DOHH2 (cell line): ENCODE results near the gene PIP5K1C.

Experiments used
- H3F3A ChIP-seq: fragments of 200-600 bp; sonication (generic), shearing (Covaris generic); 2 replicates; pipeline ENCODE4 v1.6.0; 2016; ENCODE audit warnings: antibody characterized with exemption, mild to moderate bottlenecking; ENCODE audit not compliant: control insufficient read depth, insufficient read depth
- H3K27ac ChIP-seq: fragments of 200-600 bp; sonication (generic); 2 replicates; pipeline ENCODE4 v1.5.1; 2014; ENCODE audit warnings: low read depth, mild to moderate bottlenecking, low read length, moderate library complexity
- H3K27me3 ChIP-seq: fragments of 200-600 bp; sonication (generic); 2 replicates; pipeline ENCODE4 v1.6.1; 2014; ENCODE audit warnings: mild to moderate bottlenecking, low read length, mixed read lengths; ENCODE audit not compliant: control insufficient read depth
- H3K36me3 ChIP-seq: fragments of 200-600 bp; sonication (generic); 2 replicates; pipeline ENCODE4 v1.6.1; 2014; ENCODE audit warnings: mild to moderate bottlenecking, low read length, moderate library complexity, mixed read lengths; ENCODE audit not compliant: control insufficient read depth
- H3K4me1 ChIP-seq: fragments of 200-600 bp; sonication (generic); 2 replicates; pipeline ENCODE4 v1.6.1; 2014; ENCODE audit warnings: mild to moderate bottlenecking, low read length, mixed read lengths; ENCODE audit not compliant: control insufficient read depth
- H3K4me2 ChIP-seq: fragments of 200-600 bp; sonication (generic); 2 replicates; pipeline ENCODE4 v1.6.0; 2014; ENCODE audit warnings: mild to moderate bottlenecking, low read length, moderate library complexity
- H3K4me3 ChIP-seq: fragments of 200-600 bp; sonication (generic); 2 replicates; pipeline ENCODE4 v1.5.1; 2014; ENCODE audit warnings: mild to moderate bottlenecking, low read length, mixed read lengths
- H3K79me2 ChIP-seq: fragments of 200-600 bp; sonication (generic); 2 replicates; pipeline ENCODE4 v1.6.1; 2014; ENCODE audit warnings: mild to moderate bottlenecking, low read length, mixed read lengths; ENCODE audit not compliant: control insufficient read depth
- H3K9me2 ChIP-seq: fragments of 200-600 bp; sonication (generic); replicated peaks from 2 replicates; pipeline ENCODE4 v1.6.1; 2014; ENCODE audit warnings: mild to moderate bottlenecking, low read length, mixed read lengths; ENCODE audit not compliant: control insufficient read depth
- H3K9me3 ChIP-seq: fragments of 200-600 bp; sonication (generic); 2 replicates; pipeline ENCODE4 v1.6.1; 2014; ENCODE audit warnings: antibody characterized with exemption, low read length, mixed read lengths; ENCODE audit not compliant: control insufficient read depth, insufficient read depth
- H4K20me1 ChIP-seq: fragments of 200-600 bp; sonication (generic); 2 replicates; pipeline ENCODE4 v1.6.0; 2014; ENCODE audit warnings: low read depth, mild to moderate bottlenecking, antibody characterized with exemption, low read length, moderate library complexity; ENCODE audit not compliant: control insufficient read depth, insufficient read depth
- EZH2phosphoT487 ChIP-seq: fragments of 200-600 bp; sonication (generic); IDR thresholded peaks from 2 replicates; pipeline ENCODE4 v1.6.1; 2017; ENCODE audit warnings: borderline replicate concordance, mild to moderate bottlenecking, antibody characterized with exemption, low read length, moderate library complexity, mixed read lengths
- TF ChIP-seq, protein P1 (sequence below): fragments of 200-600 bp; sonication (generic); IDR thresholded peaks from one replicate; pipeline ENCODE4 v1.5.1; 2014; ENCODE audit warnings: antibody characterized with exemption, mild to moderate bottlenecking, low read depth, low read length; ENCODE audit not compliant: poor library complexity, severe bottlenecking

PIP5K1C gene

DNA sequence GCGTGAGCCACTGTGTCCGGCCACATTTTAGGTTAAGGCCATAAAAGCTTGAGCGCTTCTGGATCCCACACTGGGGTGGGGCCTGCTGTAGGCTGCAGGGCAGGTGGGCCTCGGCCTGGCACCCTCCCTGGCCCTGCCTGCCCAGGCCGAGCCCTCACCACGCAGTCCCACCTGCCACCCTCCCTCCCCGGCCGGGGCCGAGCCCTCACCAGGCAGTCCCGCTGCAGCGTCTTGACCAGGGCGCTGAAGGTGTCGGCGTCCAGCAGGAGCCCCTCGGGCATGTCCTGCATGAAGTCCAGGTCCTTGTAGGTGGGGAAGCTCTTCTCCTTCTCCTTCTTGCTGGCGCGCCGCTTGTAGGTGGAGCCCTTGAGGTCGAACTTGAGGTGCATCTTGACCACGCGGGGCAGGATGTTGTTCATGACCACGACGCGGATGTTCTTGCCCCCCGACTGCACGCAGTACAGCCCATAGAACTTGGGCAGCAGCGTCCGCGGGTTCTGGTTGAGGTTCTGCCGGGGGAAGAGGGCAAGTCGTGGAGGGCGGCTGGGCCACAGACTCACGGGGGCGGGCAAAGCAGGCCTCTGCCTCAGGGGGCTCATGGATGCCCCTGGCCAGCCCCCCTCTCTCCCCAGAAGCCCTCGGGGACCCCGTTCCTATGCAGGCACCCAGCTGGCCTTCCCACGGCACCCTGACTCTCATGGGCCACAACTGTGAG is 47.0 kb downstream of the PIP5K1C start:
- H3K4me1 ChIP-seq = peaks cover 17% of the 10 kb centered on the region
- H4K20me1 ChIP-seq = no peaks in the 10 kb centered on the region
- H3K9me2 ChIP-seq = no peaks in the 10 kb centered on the region
- no peak overlapping the region for H3K4me2 ChIP-seq
- no peak overlapping the region for H3K4me3 ChIP-seq
- H3K27me3 ChIP-seq = no peaks in the 10 kb centered on the region
- H3K79me2 ChIP-seq = no peaks in the 10 kb centered on the region
- no peaks in the 10 kb centered on the region for H3F3A ChIP-seq
- TF ChIP-seq, protein P1, sequence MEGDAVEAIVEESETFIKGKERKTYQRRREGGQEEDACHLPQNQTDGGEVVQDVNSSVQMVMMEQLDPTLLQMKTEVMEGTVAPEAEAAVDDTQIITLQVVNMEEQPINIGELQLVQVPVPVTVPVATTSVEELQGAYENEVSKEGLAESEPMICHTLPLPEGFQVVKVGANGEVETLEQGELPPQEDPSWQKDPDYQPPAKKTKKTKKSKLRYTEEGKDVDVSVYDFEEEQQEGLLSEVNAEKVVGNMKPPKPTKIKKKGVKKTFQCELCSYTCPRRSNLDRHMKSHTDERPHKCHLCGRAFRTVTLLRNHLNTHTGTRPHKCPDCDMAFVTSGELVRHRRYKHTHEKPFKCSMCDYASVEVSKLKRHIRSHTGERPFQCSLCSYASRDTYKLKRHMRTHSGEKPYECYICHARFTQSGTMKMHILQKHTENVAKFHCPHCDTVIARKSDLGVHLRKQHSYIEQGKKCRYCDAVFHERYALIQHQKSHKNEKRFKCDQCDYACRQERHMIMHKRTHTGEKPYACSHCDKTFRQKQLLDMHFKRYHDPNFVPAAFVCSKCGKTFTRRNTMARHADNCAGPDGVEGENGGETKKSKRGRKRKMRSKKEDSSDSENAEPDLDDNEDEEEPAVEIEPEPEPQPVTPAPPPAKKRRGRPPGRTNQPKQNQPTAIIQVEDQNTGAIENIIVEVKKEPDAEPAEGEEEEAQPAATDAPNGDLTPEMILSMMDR = no peak
- TF ChIP-seq EZH2phosphoT487 = no peak
- H3K36me3 ChIP-seq = no peaks in the 10 kb centered on the region
- no peak overlapping the region for H3K27ac ChIP-seq
- no peaks in the 10 kb centered on the region for H3K9me3 ChIP-seq

DNA sequence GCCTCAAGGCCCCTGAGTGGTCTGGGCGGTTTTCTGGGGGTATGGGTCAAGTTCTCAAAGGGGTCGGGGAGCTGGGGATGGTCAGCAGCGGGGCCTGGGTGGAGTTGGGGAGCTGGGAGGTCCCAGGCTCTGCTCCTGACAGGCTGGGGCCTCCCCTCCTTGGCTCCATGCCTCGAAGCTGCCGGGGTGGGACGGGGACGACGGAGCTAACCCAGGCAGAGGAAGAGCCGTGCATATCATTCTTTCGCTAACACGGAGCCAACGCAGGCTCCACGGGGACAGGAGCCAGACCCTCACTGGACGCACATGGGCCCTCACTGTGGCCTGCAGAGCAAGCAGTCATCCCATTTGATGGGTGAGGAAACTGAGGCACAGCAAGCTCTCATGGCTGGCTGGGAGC is 47.8 kb downstream of the PIP5K1C start:
- Histone ChIP-seq H3K79me2 (no peaks in the 10 kb centered on the region), H3K9me3 (no peaks in the 10 kb centered on the region), H3K27ac (no peak overlapping the region), H3K36me3 (no peaks in the 10 kb centered on the region), H3K4me2 (no peak overlapping the region), H3K27me3 (no peaks in the 10 kb centered on the region), H3K4me1 (peaks cover 17% of the 10 kb centered on the region), H3K9me2 (no peaks in the 10 kb centered on the region), H4K20me1 (no peaks in the 10 kb centered on the region), H3K4me3 (no peak overlapping the region), H3F3A (no peaks in the 10 kb centered on the region)
- TF ChIP-seq EZH2phosphoT487 = no peak
- TF ChIP-seq, protein P1 = no peak

DNA sequence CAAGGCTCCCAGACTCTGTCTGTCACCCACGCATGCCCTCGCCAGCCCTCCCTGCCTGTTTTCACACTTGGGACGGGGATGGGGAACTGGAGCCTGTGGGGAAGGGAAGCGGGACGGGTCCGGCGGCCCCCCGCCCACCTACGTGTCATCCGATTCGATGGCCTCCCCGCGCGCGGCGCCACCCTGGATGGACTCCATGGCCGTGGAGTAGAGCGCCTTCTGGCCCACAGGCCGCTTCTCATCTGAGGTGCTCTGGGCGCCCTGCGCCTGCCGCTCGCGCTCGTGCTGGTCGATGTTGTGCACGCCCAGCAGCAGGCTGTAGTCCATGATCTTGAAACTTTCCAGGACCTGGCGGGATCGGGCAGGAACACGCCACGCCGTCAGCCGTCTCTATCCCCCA is 48.6 kb downstream of the PIP5K1C start:
- H3K27me3 ChIP-seq = no peaks in the 10 kb centered on the region
- H3F3A ChIP-seq = no peaks in the 10 kb centered on the region
- no peak overlapping the region for H3K4me2 ChIP-seq
- no peak for TF ChIP-seq EZH2phosphoT487
- TF ChIP-seq, protein P1 = no peak
- no peaks in the 10 kb centered on the region for H3K36me3 ChIP-seq
- H3K4me3 ChIP-seq = no peak overlapping the region
- no peak overlapping the region for H3K27ac ChIP-seq
- H3K4me1 ChIP-seq = peaks cover 12% of the 10 kb centered on the region
- H3K9me3 ChIP-seq = no peaks in the 10 kb centered on the region
- no peaks in the 10 kb centered on the region for H4K20me1 ChIP-seq
- no peaks in the 10 kb centered on the region for H3K9me2 ChIP-seq
- H3K79me2 ChIP-seq = no peaks in the 10 kb centered on the region
